ENCODE measurements around the gene MGRN1. TPM values are rescaled to one million over a fixed set of nuclear protein-coding genes. Genes with fewer than 3 reads are reported as not detected.

Gene MGRN1
- total RNA-seq, 4 donors from 2014 or later, result 32.5 to 86.4 (median 57.6) TPM

DNA sequence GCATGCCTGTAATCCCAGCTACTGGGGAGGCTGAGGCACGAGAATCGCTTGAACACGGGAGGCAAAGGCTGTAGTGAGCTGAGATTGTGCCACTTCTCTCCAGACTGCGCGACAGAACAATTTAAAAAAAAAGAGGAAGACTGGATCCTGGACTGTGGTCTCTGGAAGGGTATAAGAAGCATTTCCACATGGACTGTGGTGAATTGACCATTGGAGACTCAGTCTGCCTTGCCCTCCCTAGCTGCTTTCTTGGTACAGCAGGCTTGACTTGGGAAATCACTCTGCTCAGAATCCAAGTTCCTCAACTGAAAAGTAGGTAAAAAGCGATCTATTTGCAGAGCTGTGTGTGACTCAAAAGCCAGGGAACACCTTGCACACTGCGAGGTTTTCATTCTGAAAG, 1.0 kb upstream of the MGRN1 start:
- no peaks in the 10 kb centered on the region for H3K9me3 ChIP-seq
- WGBS, 2 donors, result 83 to 89% methylated on average over 7 of the region's 7 CpGs
- DNase-seq, result no peak
- H3K27me3 ChIP-seq, result no peaks in the 10 kb centered on the region
- peaks cover 15 to 17% of the 10 kb centered on the region in 2 donors for H3K4me1 ChIP-seq
- TF ChIP-seq POLR2A (IDR thresholded peaks at IDR 0.05), result no peak
- TF ChIP-seq, protein P1, sequence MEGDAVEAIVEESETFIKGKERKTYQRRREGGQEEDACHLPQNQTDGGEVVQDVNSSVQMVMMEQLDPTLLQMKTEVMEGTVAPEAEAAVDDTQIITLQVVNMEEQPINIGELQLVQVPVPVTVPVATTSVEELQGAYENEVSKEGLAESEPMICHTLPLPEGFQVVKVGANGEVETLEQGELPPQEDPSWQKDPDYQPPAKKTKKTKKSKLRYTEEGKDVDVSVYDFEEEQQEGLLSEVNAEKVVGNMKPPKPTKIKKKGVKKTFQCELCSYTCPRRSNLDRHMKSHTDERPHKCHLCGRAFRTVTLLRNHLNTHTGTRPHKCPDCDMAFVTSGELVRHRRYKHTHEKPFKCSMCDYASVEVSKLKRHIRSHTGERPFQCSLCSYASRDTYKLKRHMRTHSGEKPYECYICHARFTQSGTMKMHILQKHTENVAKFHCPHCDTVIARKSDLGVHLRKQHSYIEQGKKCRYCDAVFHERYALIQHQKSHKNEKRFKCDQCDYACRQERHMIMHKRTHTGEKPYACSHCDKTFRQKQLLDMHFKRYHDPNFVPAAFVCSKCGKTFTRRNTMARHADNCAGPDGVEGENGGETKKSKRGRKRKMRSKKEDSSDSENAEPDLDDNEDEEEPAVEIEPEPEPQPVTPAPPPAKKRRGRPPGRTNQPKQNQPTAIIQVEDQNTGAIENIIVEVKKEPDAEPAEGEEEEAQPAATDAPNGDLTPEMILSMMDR (IDR thresholded peaks at IDR 0.05), result no peak
- H3K36me3 ChIP-seq, result no peaks in the 10 kb centered on the region
- intact Hi-C loops (cut with DNase I), result no loop called here
- no peak overlapping the region for H3K4me3 ChIP-seq (replicated peaks in 1 of 3)
- H3K27ac ChIP-seq, result no peak overlapping the region

DNA sequence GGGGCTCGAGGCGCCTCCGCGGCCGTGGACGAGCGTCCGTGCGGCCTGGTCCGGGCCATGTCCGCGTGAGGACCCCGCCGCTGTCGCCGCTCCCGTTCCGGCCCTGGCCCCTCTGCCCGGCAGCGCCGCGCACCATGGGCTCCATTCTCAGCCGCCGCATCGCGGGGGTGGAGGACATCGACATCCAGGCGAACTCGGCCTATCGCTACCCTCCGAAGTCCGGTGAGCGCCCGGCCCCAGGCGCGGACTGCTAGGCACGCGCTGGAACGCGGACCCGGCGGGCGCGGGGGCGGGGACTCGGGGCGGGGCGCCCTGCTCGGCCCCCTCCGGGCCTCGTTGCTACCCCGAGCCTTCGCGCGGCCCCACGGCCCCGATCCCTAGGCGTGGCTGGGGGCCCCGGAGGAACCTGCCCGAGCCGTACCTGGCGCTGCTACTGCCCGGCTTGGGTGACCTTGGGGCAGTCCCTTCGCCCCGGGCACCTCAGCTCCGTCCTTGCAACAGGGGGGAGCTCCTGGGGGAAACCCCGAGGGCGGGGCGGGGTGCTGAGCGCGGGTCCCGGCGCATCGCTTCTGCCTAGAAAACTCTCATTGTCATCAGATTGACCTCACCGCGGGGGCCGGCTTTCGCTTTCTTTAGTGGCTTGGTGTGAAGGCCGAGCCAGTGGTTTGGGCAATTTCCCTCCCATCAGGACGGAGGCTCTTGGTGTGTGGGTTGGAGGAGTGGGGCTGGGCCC, 367 bp downstream of the MGRN1 start:
- Histone ChIP-seq H3K9me3 (no peaks in the 10 kb centered on the region), H3K4me1 (peaks cover 12 to 15% of the 10 kb centered on the region in 2 donors), H3K36me3 (no peaks in the 10 kb centered on the region), H3K27ac (peak overlapping the region; percentile 84 to 96 (median 86)), H3K4me3 (replicated peaks in 1 of 3) (peak overlapping the region; percentile 44 to 99 (median 98)), H3K27me3 (no peaks in the 10 kb centered on the region)
- intact Hi-C loops (cut with DNase I), result no loop called here
- DNase-seq, result peak; percentile 65 to 66
- WGBS, 2 donors, result 0% methylated on average over 2 to 15 of the region's 80 CpGs
- TF ChIP-seq, protein P1 (IDR thresholded peaks at IDR 0.05), result peak in 1 of 6 experiments; percentile 18
- TF ChIP-seq POLR2A (IDR thresholded peaks at IDR 0.05), result peak; percentile 89 to 95

DNA sequence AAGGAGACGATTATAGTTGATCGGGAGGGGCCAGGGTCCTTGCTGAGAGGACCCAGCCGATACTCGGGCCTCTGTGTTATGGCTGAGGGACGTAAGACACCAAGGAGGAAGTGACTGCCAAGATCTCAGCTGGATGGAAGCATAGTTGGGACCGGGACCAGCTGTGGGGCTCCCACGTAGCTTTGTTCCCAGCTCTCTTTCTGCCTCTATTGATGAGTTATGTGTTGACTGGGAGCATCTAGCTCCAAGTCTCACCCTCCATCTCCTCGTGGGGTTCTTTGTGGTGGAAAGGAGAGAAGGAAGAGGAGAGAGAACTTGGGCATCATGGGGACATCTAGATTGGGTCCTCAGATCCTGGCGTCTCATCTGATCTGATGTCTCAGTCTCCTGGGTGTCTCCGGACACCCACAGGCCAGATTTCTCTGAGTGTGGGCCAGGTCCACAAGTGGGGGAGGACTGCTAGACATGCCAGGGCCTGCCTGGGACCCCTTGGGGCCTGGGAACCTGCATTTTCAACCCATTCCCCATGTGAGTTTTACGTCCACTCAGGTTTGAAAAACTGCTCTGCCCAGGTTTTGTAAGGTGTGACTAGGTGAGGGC, 1.0 kb downstream of the MGRN1 start:
- Histone ChIP-seq H3K36me3 (no peaks in the 10 kb centered on the region), H3K9me3 (no peaks in the 10 kb centered on the region), H3K4me3 (replicated peaks in 1 of 3) (peak overlapping the region; percentile 44 to 99 (median 98)), H3K4me1 (peaks cover 12 to 15% of the 10 kb centered on the region in 2 donors), H3K27ac (peak overlapping the region; percentile 84 to 96 (median 86)), H3K27me3 (no peaks in the 10 kb centered on the region)
- TF ChIP-seq POLR2A (IDR thresholded peaks at IDR 0.05), result no peak
- TF ChIP-seq, protein P1 (IDR thresholded peaks at IDR 0.05), result no peak
- intact Hi-C loops (cut with DNase I), result no loop called here
- 13 to 14% methylated on average over 11 of the region's 11 CpGs for WGBS, 2 donors
- DNase-seq, result no peak

DNA sequence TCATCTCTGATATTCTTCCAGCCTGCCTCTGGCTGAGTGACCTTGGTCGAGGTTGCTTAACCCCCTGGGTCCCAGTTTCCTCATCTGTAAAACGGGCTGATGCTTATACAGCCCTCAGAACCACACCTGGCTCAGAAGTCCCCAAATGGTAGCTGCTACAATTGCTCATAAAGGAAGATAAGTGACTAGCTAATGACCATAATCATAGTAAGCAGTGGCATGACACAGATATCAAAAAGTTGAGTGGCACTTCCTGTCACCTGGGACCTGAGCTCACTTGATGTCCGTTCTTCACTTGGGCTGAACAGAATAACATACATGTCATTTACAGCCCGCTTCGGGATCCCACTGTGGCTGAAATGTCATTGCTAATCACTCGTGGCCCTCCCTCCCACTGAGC, 1.8 kb downstream of the MGRN1 start:
- H3K4me3 ChIP-seq (replicated peaks in 1 of 3), result no peak overlapping the region
- TF ChIP-seq POLR2A (IDR thresholded peaks at IDR 0.05), result no peak
- TF ChIP-seq, protein P1 (IDR thresholded peaks at IDR 0.05), result no peak
- WGBS, 2 donors, result 64 to 68% methylated on average over 6 of the region's 6 CpGs
- no peak for DNase-seq
- intact Hi-C loops (cut with DNase I), result no loop called here
- H3K27ac ChIP-seq, result peak overlapping the region in 1 of 3 donors; percentile 84
- H3K4me1 ChIP-seq, result peaks cover 12 to 15% of the 10 kb centered on the region in 2 donors
- H3K36me3 ChIP-seq, result no peaks in the 10 kb centered on the region
- H3K9me3 ChIP-seq, result no peaks in the 10 kb centered on the region
- H3K27me3 ChIP-seq, result no peaks in the 10 kb centered on the region

DNA sequence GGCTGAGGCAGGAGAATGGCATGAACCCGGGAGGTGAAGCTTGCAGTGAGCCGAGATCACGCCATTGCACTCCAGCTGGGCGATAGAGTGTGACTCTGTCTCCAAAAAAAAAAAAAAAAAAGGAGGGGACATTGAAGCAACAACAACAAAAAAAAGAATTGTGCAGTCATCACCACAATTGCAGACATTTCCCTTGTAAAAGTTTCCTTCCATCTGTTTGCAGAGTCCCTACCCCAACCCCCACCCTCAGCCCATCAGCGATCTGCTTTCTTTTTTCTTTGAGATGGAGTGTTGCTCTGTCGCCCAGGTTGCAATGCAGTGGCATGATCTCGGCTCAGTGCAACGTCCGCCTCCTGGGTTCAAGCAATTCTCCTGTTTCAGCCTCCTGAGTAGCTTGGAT, 3.7 kb downstream of the MGRN1 start:
- H3K9me3 ChIP-seq, result no peaks in the 10 kb centered on the region
- 79 to 80% methylated on average over 9 of the region's 9 CpGs for WGBS, 2 donors
- intact Hi-C loops (cut with DNase I), result no loop called here
- H3K27me3 ChIP-seq, result no peaks in the 10 kb centered on the region
- DNase-seq, result no peak
- no peak for TF ChIP-seq POLR2A (IDR thresholded peaks at IDR 0.05)
- TF ChIP-seq, protein P1 (IDR thresholded peaks at IDR 0.05), result no peak
- H3K4me1 ChIP-seq, result peaks cover 12 to 15% of the 10 kb centered on the region in 2 donors
- no peaks in the 10 kb centered on the region for H3K36me3 ChIP-seq
- H3K4me3 ChIP-seq (replicated peaks in 1 of 3), result no peak overlapping the region
- H3K27ac ChIP-seq, result no peak overlapping the region
